ENCODE results near the gene HEXIM1.

GRCh38 chr17:45170931-45171337, 22.7 kb downstream of the HEXIM1 start:
- TF ChIP-seq CTCF (IDR thresholded peaks at IDR 0.05) = no peak
- TF ChIP-seq EP300 (IDR thresholded peaks at IDR 0.05; ENCODE audit: low read depth) = no peak
- peak; percentile 5 to 40 (median 8) for TF ChIP-seq POLR2AphosphoS5 (IDR thresholded peaks at IDR 0.05)

Data from transverse colon (tissue), 4 donors.